Osteocyte (in vitro differentiated cells): ENCODE measurements around the gene RALGPS1. TPM values are rescaled to one million over a fixed set of nuclear protein-coding genes. Genes with fewer than 3 reads are reported as not detected.

Experiments used
- DNase-seq: peaks from one replicate; pipeline ENCODE4 v3.0.0; 2021; ENCODE audit warnings: mixed read lengths; ENCODE audit not compliant: unreplicated experiment; ENCODE audit errors: extremely low spot score
- H3K27ac Mint-ChIP-seq: one replicate; pipeline ENCODE4 v1.8.0; 2021; ENCODE audit warnings: mild to moderate bottlenecking, mixed read lengths; ENCODE audit not compliant: unreplicated experiment
- H3K27me3 Mint-ChIP-seq: one replicate; pipeline ENCODE4 v1.8.0; 2021; ENCODE audit warnings: mixed read lengths; ENCODE audit not compliant: unreplicated experiment
- H3K36me3 Mint-ChIP-seq: one replicate; pipeline ENCODE4 v1.8.0; 2021; ENCODE audit warnings: mixed read lengths; ENCODE audit not compliant: unreplicated experiment
- H3K4me1 Mint-ChIP-seq: one replicate; pipeline ENCODE4 v1.8.0; 2021; ENCODE audit warnings: mixed read lengths; ENCODE audit not compliant: unreplicated experiment
- H3K4me3 Mint-ChIP-seq: one replicate; pipeline ENCODE4 v1.8.0; 2021; ENCODE audit warnings: mild to moderate bottlenecking, moderate library complexity, mixed read lengths; ENCODE audit not compliant: unreplicated experiment
- H3K9me3 Mint-ChIP-seq: one replicate; pipeline ENCODE4 v1.8.0; 2021; ENCODE audit warnings: mixed read lengths; ENCODE audit not compliant: unreplicated experiment
- CTCF ChIP-seq: fragments of 200-600 bp; sonication (generic); IDR thresholded peaks from 2 replicates; pipeline ENCODE4 v1.5.0; 2021; ENCODE audit warnings: antibody characterized with exemption, mild to moderate bottlenecking, moderate library complexity
- total RNA-seq: library from RNA; stranded (reverse); gene quantifications from 2 replicates; pipeline ENCODE4 v1.2.1, GENCODE V29; 2021

Gene RALGPS1
- total RNA-seq, 1 donor from 2014 or later: 9.9 TPM

DNA sequence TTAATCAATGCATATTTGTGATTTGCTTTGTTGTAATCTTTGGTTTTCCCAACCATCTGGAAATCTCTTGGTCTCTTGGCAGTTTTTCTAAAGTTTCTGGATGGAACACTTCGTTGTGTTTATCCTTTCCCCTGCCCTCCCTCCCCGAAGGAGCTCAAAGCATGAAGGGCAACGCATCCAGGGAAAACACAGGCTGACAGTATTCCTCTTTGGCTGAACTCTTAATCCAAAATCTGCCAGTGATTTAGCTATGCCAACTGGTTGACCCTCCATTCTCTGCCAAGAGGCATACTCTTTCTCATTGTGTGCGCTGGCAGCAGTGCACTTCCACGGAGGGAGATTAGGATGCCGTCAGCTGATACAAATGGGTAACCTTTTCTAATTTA is 33.6 kb upstream of the RALGPS1 start:
- H3K27ac Mint-ChIP-seq: no peak overlapping the region
- TF ChIP-seq CTCF: no peak
- H3K36me3 Mint-ChIP-seq: peaks cover 30% of the 10 kb centered on the region
- no peaks in the 10 kb centered on the region for H3K27me3 Mint-ChIP-seq
- H3K4me1 Mint-ChIP-seq: peaks cover 6% of the 10 kb centered on the region
- H3K4me3 Mint-ChIP-seq: no peak overlapping the region
- DNase-seq: no peak
- no peaks in the 10 kb centered on the region for H3K9me3 Mint-ChIP-seq

- Mint-ChIP-seq H3K36me3 (peaks cover 26% of the 10 kb centered on the region), H3K27me3 (no peaks in the 10 kb centered on the region), H3K9me3 (no peaks in the 10 kb centered on the region), H3K4me3 (no peak overlapping the region), H3K4me1 (no peaks in the 10 kb centered on the region), H3K27ac (no peak overlapping the region)
- no peak for TF ChIP-seq CTCF
- DNase-seq: no peak
Measured at GRCh38 chr9:126882746-126883145, 31.8 kb upstream of the RALGPS1 start.

DNA sequence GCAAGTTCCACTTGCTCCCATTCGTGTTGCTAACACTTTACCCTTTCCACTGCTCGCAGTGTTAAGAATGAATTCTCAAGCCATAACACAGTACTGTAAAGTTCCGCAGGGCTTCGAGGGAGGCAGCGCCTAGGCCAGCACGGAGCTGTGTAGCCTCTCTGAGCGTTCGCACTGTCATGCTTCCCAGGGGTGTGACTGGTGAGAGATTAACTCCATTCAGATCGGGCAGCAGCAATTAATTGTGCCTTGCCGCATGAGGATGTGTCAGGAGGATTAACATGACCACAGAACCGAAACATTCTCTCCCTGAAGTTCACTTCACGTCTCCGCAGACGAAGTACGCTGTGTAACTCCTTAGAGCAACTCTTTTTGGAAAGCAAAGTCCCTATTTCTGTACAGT is 30.9 kb upstream of the RALGPS1 start:
- Mint-ChIP-seq H3K4me3 (no peak overlapping the region), H3K27me3 (no peaks in the 10 kb centered on the region), H3K9me3 (no peaks in the 10 kb centered on the region), H3K27ac (no peak overlapping the region), H3K36me3 (peaks cover 26% of the 10 kb centered on the region), H3K4me1 (no peaks in the 10 kb centered on the region)
- DNase-seq: no peak
- no peak for TF ChIP-seq CTCF

DNA sequence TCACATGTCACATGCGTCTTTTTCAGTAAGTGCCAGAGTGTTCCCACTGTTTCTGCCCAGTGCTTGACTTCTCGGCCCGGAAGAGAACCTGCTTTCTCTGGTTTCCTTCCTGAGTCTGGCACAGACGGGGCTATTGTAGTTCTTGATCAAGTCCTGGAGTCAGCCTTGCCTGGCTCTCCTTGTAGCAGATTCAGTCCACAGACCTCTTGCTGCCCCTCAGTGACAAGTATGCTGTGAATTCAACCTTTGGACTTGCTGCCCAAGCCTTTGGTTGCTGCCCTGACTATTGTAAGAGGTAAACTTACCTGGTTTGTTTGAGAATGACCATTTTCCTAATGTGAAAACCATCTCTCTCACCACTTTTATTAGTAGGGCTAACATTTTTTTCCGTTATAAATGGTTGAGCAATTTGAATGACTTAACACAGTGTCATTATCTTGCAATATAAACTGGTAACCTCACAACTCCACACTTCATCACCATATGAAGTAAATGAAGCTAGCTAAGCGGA is 29.4 kb upstream of the RALGPS1 start:
- TF ChIP-seq CTCF: no peak

DNA sequence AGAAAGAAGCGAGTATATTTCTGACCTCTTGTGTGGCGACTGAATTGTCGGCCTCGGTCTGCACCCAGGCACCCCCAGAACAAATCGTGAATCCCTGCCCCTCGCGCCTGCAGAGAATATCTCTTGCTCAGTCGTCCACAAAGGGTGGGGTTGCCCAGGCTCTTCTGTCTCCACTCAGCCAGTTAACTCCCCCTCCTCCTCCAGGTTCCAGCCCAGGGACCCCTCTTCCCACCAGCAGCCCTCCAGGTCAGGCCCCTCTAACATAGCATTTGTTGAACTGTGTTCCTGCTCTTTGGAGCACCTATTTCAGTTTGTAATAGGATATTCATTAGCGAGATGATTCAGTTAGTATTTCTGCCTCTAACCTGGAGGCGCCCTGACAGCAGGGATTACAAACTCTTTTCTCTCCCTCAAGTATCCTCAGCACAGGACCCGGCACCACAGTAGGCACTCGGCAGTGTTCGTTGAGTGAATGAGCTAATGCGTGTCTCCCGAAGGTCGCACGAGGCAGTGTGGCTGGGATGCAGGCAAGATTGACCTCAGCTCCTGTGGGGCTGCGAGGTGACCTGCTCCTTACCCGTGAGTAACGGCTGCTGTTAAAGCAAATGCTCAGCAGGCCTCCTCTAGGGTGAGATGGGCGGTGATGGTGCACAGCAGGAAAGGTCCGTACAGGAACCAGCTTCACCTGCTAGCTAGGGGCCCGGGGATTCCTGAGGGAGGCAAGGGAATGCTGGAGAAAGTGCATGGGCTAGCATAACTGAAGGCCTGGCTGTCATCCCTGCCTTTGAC is 28.4 kb upstream of the RALGPS1 start:
- no peak overlapping the region for H3K4me3 Mint-ChIP-seq
- H3K36me3 Mint-ChIP-seq: peaks cover 7% of the 10 kb centered on the region
- TF ChIP-seq CTCF: no peak
- H3K27ac Mint-ChIP-seq: no peak overlapping the region
- H3K27me3 Mint-ChIP-seq: no peaks in the 10 kb centered on the region
- no peaks in the 10 kb centered on the region for H3K9me3 Mint-ChIP-seq
- no peak for DNase-seq
- no peaks in the 10 kb centered on the region for H3K4me1 Mint-ChIP-seq

More for the DNA sequence above, 29.4 kb upstream of the RALGPS1 start:
- Mint-ChIP-seq H3K27me3 (no peaks in the 10 kb centered on the region), H3K4me1 (no peaks in the 10 kb centered on the region), H3K4me3 (no peak overlapping the region), H3K9me3 (no peaks in the 10 kb centered on the region), H3K36me3 (peaks cover 13% of the 10 kb centered on the region), H3K27ac (no peak overlapping the region)
- DNase-seq: no peak
